GM12878 (cell line): ENCODE results near the gene RCAN1.

Experiments used
- CTCF ChIP-seq, 3 experiments: IDR thresholded peaks in 2 of 3; conservative IDR thresholded peaks in 1 of 3; 2 replicates each; pipeline ENCODE4 v1.5.1; 2011; ENCODE audit warnings: low read depth in 3 of 3, low read length in 3 of 3, mild to moderate bottlenecking in 3 of 3, control low read depth in 2 of 3, moderate library complexity in 2 of 3, inconsistent platforms in 1 of 3, mixed read lengths in 1 of 3; ENCODE audit not compliant: control insufficient read depth in 2 of 3, insufficient read depth in 1 of 3; ENCODE audit errors: extremely low read depth in 1 of 3
- EP300 ChIP-seq, 2 experiments: fragments of 150-350 bp in 1 of 2; IDR thresholded peaks; 2 replicates each; pipeline ENCODE4 v1.6.1; 2011 to 2012; ENCODE audit warnings: low read depth in 2 of 2, low read length in 2 of 2, borderline replicate concordance in 1 of 2, improper control_type of control experiment in 1 of 2, inconsistent platforms in 1 of 2; ENCODE audit not compliant: control insufficient read depth in 1 of 2
- ETV6 ChIP-seq, 2 experiments: fragments of 450-650 bp in 1 of 2; IDR thresholded peaks in 1 of 2; conservative IDR thresholded peaks in 1 of 2; 2 replicates each; pipeline ENCODE4 v1.6.1; 2014; ENCODE audit warnings: antibody characterized with exemption in 1 of 2, borderline replicate concordance in 1 of 2, low read depth in 1 of 2, mild to moderate bottlenecking in 1 of 2, moderate library complexity in 1 of 2

- no peak for TF ChIP-seq CTCF (IDR thresholded peaks at IDR 0.05 in 2 of 3, conservative IDR thresholded peaks at IDR 0.05 in 1 of 3; ENCODE audit: control insufficient read depth in 2 of 3, extremely low read depth in 1 of 3, insufficient read depth in 1 of 3, low read depth in 3 of 3, low read length in 3 of 3)
- no peak for TF ChIP-seq EP300 (IDR thresholded peaks at IDR 0.05; ENCODE audit: borderline replicate concordance in 1 of 2, control insufficient read depth in 1 of 2, low read depth in 2 of 2, low read length in 2 of 2)
- TF ChIP-seq ETV6 (conservative IDR thresholded peaks at IDR 0.05 in 1 of 2, IDR thresholded peaks at IDR 0.05 in 1 of 2; ENCODE audit: borderline replicate concordance in 1 of 2, low read depth in 1 of 2), result no peak
These were observed 115.8 kb downstream of the RCAN1 start for GRCh38 chr21:34499116-34499515.
